GM21447 (cell line): Measurements from ENCODE around the gene TEX261.
A peak's percentile ranks its signal among the peaks of the same experiment; 100 is the strongest.
"Not testable (repeated sequence)": the region's sequence is repeated elsewhere in the genome, so short reads cannot be mapped to it uniquely, and the experiment has no call there.

Experiments
- ATAC-seq: cut with Tn5 transposase; IDR thresholded peaks from one replicate; pipeline ENCODE4 v1.9.1; 2021; ENCODE audit not compliant: unreplicated experiment

The TEX261 gene

DNA sequence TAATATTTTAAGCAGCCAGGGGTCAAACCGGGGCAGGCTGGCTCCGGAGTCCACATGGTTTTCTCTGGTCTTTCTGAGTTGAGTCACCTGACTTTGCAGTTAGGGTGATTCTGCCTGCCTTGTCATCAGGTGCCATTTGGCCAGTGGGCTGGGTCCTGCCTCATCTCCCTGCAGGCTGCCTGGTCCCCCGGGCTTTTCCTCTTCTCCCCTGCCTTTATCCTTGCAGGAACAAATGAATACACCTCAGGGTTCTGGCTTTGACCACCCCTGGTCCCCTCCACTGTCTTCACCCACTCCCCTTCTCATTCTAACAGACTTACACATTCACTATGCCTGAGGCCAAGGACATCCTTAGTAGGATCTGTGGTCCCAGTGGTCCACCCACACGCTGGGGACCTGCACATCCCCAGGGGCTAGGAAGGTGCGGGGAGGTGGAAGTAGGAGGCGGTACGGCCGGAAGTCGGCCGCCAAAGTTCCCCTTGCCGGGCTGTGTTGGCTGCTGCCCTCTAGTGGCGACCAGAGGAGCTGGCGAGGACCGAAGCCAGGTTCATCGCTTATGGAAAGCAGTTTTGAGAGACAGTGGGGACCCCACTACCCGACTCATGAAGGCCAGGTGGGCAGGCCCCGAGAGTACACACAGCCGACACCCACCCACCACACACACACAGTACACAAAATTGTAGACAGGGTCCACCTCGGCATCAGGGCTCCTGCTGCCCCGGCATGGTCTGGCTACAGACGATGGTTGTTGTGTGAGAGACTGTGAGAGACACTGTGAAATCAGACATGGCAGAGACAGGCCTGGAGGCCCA lies 6.3 kb upstream of the TEX261 start:
- ATAC-seq = peak; percentile 99

DNA sequence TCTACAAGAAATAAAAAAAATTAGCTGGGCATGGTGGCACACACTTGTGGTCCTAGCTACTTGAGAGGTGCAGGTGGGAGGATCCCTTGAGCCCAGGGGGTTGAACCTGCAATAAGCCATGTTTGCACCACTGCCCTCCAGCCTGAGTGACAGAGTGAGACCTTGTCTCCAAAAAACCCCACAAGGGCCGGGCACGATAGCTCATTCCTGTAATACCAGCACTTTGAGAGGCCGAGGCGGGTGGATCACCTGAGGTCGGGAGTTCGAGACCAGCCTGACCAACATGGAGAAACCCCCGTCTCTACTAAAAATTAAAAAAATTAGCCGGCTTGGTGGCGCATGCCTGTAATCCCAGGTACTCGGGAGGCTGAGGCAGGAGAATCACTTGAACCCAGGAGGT lies 5.3 kb upstream of the TEX261 start:
- not testable (repeated sequence) for ATAC-seq

DNA sequence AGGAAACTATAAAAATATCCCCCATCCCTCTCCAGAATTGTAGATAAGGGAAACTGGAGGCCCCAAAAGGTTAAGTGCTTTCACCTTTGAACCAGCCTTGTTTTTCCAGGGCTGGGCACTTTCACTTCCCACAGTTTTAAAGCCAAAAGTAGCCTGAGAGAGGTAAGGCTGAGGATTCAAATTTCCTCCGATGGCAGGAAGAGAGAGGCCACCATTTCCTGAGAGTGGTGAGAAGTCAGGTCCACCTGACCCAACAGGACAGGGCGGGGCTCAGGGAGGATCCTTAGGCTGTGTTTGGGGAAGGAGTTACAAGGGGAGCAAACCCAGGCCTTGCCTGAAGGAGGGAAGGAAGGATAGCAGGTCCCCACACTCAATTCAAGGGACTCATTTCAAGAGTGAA lies 4.7 kb upstream of the TEX261 start:
- no peak for ATAC-seq

DNA sequence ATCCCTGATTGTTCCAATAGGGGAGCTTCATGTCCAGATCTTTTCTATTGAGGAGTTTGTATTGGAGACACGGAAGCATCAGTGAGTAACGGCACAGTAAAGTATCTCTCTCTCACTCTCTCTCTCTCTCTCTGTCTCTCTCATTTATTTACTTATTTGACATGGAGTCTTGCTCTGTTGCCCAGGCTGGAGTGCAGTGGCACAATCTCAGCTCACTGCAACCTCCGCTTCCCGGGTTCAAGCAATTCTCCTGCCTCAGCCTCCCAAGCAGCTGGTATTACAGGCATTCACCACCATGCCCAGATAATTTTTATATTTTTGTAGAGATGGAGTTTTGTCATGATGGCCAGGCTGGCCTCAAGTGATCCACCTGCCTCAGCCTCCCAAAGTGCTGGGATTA lies 4.2 kb upstream of the TEX261 start:
- not testable (repeated sequence) for ATAC-seq

DNA sequence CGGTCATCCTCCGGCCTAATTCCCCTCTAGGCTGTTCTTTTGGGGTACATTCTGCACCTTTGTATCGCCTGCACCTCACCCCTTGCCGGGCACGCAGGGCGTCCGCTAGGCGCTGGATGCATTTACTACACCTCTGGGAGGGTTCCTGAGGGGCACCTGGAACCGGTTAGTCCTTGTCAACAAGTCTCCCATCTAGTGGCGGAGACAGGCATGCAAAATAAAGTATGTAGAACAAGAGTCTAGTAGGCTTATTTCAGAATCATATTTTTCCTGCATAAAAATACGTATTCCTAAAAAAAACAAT lies 705 bp upstream of the TEX261 start:
- ATAC-seq = peak; percentile 47

DNA sequence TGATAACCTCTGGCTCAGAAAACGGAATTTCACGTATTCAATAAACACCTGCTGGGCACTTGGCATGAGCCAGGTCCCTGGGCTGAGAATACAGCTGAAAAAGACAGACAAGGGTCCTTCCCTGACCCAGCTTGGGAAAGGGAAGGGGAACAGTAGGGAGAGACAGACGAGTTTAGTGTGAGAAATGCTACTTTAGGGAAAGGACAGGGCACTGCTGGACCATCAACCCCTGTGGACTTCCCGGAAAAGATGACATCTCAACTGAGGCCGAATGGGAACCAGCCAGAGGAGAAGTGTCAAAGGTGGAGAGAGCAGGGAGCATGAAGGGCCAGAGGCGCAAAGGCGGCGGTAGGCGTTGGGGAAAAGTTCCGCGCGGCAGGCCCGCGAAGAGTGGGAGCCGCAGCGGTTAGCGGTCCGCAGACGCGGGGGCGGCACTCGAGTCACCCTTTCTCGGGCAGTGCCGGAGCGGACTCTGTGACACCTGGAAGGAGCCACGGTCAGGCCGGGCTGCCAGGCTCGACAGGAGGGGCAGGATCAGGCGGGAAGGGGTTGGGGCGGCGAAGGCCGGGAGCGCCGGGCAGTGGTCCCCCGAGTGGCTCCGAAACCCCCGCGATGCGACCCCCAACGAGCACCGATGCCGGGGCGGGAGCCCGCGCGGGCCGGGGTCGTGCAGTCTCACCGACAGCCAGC lies 519 bp downstream of the TEX261 start:
- peak; percentile 35 for ATAC-seq

DNA sequence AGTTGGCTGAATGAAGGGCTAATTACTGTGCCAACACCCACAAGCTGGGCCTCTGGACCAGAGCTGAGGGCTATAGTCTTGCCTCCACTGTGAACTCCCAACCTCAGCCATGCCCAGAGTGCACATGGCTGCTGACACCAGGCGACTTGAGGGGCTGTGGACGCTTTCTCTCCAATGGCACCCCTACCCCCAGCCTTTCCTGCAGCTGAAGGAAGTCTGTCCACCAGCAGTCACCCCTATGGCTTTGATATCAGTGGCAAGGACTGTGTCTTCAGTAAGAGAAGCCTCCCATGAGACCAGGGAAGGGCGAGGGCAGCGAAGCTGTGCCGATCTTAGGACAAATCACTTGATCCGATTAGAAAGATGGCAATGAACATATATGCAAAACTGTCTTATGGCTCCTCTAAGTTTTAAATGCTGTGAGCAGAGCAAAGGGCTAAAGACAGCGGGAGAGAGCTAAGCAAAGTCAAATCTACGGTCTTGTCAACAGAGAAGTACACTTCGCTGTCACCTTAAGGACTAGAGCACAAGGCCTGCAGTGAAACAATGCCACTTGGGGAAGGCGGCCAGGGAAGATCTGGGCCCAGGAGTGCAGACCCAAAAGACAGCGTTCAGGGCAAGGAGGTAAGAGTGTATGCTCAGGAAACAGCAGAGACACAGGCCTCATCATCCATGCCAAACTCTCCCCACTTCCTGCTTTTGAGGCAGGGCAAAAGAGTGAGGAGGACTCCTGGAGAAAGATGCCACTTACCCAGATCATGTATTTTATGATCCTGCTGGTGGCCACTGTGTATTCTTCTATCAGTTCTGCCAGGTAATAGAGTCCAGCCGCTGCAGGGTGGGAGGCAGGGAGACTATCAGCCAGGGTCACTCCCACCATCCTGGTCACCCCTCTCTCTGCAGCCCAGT lies 1.5 kb downstream of the TEX261 start:
- no peak for ATAC-seq

DNA sequence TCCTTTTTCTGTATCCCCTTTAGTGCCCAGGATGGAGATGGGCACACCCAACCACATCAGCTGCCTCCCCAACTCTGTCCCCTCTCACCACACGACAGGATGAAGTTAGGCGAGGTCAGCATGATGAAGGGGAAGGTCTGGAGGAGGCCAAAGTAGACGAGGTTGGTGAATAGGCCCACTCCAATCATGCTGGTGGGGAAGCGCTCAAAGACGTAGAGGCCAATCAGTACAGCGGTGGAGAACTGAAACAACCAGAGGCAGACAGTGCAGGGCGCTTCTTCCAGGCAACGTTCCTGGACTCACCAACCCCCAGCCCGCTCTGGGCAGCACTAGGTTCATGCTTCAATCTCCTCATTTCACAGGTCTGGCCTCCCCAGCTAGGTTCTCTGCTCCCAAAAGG lies 2.9 kb downstream of the TEX261 start:
- ATAC-seq = no peak

DNA sequence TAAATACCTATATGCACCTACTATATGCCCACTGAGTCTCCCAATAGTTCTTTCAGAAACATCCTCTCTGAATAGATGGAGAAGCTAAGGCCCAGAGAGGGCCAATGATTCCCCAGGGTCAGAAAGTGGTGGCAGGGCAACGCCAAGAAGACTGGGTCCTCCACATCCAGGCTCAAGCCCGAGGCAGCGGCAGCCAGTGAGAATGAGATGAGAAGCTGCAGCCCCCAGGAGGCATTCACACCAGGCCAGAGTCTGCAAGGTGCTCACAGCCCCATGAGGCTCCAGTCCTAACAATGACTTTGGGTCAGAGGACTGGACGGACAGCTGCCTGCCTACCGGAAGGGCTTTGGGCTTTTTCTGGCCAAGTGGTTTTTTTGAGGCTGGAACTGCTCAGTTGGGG lies 3.5 kb downstream of the TEX261 start:
- ATAC-seq = no peak

DNA sequence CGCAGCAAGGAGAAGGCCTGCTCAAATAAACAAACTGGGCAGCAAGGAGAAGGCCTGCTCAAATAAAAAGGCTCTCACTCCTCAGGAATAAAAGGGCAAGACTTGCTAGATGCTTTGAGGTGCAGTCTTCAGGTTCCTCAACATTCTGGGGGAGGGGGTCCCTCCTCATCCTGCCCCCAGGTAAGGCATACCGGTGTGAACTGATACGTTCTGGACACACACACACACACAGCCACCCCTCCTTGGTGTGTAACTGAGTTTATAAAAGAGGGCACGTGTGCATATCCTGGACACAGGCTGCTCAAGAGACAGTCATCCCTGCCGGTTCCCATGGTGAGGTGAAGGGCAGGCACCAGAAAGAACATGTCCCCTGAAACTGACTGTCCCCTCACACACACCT lies 4.5 kb downstream of the TEX261 start:
- ATAC-seq = no peak

DNA sequence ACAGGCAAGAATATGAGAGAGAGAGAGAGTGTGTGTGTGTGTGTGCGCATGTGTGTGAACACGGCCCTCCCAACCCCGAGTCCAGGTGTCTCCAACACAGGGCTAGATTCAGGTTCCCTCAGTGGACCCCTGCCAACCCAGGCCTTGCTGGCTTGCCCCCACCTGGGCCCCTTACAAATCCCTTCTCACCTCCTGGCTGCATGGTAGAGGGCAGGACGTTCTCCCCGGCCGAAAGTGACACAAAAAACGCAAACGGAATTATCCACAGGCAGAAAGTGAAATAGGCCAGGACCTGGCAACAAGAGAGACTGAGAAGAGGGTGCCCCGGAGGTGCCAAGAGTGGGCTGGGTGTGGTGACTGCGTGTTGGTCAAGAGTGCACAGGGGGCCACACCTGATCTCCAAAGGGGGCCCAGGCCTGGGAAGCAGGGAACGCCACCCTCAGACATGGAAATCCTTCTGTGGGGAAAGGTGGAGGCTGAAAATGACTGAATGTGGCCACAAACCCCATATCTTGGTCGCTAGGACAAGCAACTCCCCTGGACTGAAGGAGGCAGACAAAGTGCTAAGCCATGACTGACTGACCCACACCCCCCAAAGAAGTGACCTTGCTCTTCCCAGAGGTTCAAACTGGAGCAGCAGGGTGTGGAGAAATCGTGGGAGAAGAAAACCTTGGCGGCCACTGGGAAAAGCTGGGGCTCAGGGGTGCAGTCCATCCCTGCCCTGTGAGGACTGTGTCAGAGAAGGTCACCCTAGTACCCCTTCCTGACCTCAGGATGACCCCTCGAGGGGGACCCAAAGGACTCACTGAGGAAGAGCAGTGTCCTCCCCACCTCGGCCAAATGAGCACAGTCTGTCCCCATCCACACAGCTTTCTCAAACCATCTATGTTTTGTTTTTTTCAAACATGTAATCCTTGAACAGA lies 5.7 kb downstream of the TEX261 start:
- ATAC-seq = no peak

DNA sequence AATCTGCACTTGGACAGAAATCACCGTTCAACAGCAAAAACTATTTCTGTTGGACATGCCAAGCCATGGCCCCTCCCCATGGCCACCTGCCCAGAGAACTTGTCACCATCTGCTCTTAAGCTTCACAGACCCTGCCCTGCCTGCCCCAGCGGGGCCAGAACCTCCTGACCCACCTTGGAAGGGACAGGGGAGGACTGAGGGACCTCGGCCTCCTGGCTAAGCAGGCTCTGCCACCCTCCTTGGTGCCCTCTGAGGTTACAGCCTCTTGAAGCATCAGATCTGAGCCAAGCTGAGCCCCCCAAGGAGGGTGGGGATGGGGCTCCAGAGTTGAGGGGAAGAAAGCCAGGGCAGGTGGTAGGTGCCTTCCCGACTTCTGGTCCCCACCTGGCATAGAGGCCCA lies 6.5 kb downstream of the TEX261 start:
- no peak for ATAC-seq

DNA sequence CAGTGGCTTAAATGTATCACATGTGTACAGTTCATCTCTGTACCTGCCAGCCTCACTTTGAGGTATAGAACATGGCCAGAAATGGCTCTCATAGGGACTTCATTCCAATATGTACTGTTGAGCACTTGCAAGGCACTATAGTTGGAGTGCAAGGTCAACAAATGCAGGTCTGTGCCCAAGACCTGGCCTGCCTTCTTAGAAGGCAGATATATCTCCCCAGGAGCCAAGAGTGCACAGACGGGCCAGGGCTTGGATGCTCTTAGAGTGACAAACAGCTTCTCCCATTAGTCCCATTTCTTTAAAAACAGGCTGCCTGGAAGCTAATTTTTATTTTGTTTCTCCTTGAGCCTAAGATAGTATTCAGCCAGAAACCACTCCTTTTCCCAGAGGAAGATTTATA lies 7.3 kb downstream of the TEX261 start:
- no peak for ATAC-seq

DNA sequence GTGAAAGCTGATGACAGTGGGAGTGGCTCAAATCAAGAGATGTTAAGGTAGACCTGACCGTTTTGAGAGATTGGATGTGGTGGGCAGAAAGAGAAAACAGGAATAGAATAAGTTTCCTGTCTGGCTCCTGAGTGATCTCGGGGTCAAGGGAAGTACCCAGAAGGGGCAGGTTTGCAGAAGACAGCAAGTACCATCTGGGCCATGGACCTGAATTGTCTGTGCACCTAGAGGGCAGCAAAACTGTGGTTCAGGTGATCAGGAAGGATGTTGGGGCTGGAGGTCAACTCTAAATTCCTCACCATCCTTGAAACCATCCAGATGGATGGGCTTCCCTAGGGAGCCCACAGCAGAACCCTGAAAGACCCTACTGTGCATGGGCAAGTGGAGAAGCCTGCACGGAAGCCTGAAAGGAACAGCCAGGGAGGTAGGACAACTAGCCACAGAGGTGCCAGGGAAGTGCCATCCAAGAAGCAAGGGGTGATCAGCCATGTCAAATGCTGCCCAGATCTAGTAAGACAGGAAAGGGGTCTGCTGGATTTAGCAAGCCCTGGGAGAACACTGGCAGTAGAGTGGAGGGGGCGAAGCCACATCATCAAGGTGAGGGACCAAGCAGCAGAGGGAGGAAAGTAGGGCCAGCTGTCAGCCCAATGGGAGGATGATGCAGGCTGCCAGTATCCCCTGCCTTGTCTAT lies 8.0 kb downstream of the TEX261 start:
- ATAC-seq = no peak

DNA sequence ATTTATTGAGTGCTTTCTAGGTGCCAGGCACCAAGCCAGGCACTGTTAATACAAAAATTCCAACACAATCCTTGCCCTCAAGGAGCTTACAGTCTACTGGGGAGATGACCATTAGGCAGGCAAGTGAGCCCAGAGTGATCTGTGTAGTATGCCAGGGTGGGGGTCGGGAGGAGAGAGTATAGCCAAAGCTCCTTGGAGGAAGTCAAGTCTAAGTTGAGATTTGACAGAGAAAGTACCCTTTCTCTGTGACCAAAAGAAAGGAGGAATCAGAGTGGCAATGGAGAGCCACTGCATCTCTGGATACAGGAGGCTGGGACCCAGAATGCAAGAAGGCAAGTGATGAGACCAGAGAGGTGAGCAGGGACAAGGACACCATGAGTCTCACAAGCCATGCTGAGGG lies 8.7 kb downstream of the TEX261 start:
- ATAC-seq = no peak

DNA sequence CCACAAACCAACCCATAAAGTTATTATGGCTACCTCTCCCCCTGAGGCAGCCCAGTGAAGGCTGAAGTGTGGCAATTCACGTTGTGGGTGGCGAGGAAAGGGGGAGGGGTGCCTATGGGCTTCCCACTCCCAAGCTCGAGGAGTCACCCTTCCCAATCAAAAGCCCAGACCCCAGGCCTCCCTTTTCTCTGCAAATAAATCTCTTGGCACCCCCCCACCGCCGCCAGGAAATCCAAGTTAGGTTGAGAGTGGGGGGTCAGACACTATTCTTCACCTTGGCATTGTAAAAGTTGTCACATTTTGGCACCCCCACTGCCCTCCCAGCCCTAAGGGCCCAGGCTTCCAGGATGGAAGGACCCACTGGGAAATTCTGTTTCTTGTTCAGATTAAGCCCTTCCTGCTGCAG lies 9.4 kb downstream of the TEX261 start:
- no peak for ATAC-seq

DNA sequence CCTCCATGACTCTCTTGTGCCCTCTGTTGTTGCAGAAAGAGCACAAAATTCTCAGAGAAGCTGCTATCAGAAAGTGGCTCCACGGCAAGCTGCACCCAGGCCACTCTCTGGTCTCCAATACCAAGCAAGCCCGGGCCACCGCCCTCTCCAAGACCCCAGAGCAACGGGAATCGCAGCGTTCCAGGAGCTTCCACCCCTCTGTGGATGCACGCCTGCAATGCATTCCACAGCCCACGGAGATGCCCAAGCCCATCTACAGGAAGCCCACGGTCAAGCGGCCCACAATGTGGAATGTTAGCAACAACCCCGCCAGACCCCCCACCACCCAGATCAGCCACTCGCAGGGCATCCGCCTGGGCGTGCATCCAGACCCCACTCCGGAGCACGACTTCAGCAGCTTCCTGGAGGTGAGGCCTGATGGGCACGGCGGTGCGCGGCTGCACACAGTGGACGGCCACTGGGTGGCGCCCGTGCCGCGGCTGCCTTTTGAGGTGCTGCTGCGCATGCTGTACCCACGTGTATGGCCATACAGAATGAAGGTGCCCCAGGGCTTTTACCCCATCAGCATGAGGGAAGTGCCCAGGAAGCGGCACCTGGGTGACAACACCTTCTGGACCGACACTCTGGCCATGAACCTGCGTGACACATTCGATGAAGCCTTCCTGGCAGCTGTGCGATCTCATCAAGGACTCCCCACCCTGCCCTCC lies 9.9 kb downstream of the TEX261 start:
- peak; percentile 85 for ATAC-seq

DNA sequence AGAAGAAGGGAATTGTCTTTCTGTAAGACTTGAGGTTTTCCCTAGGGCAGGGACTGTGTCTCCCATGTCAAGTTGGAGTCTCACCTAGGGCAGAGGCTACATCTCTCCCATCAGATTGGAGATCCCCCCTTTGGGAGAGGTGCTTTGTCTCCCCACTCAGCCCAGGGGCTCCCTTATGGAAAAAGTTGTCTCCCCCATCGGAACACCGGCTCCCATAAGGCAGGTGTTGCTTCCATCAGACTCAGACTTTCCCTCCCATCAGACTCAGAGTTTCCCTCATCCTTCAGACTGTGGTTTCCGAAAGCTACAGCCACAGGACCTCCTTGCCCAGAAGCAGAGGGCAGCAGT lies 10.5 kb downstream of the TEX261 start:
- ATAC-seq = no peak

DNA sequence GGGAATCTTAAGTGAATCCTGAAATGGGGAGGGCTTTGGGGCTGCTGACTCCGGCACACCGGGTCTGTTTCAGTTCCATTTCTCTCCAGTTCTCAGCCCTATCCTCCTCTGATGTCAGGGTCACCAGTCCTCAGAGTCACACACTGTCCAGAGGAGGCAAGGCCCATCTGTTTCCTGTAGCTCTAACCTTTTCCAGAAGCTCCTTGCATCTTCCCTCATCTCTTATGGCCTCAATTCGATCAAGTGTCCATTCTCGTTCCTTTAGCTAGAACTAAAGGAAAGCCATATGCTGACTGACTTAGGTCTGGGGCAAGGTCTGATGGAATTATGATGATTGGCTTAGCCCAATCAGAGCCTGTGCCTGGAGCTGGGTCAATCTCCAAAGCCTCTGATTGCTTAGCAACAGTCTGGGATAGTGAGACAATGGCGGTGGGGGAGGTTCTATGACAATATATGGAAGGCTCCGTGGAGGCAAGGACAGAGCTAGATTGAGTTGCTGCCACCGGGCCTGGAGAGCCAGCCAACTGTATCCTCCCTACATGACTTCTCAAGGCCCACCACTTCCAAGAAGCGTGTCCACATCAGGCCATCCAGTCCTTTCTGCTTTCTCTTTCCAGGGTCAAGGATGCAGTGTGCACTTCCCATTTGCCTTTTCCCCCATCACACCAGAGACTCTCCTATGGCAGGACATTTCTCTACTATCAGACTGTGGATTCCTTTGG lies 11.0 kb downstream of the TEX261 start:
- no peak for ATAC-seq
